Endothelial cell of umbilical vein (primary cell): ENCODE results near the gene SPOP. TPM values are rescaled to one million over a fixed set of nuclear protein-coding genes. Genes with fewer than 3 reads are reported as not detected.

Experiments
- BruUV-seq: library from RNA; stranded (reverse); fragments of 400-500 nt; replicated peaks from 2 replicates; lab custom pipeline; 2021; lab: Mats Ljungman, UMichigan
- CTCF ChIA-PET: fragments of 300-600, 350-600 bp; sonication (Branson Sonifier 250); formaldehyde crosslinking; loops from one replicate; lab custom pipeline; 2021; ENCODE audit warnings: antibody characterized with exemption, inconsistent platforms; lab: Charles Lee
- POLR2A ChIA-PET: fragments of 300-600, 350-600 bp; sonication (Branson Sonifier 250); formaldehyde crosslinking; loops from one replicate; lab custom pipeline; 2021; ENCODE audit warnings: antibody characterized with exemption, inconsistent platforms; lab: Charles Lee
- DNase-seq: peaks from one replicate; pipeline ENCODE4 v3.0.0-alpha.2; 2011; ENCODE audit warnings: low read depth, low spot score
- FAIRE-seq: peaks from 2 replicates; lab custom pipeline; 2011; peaks lifted over from hg19 to GRCh38; lab: Jason Lieb, UNC
- H2AFZ ChIP-seq: 2 replicates; pipeline ENCODE4 v1.6.0; 2012; ENCODE audit warnings: low read depth, low read length, control low read depth, inconsistent platforms
- H3K27ac ChIP-seq: 2 replicates; pipeline ENCODE4 v1.5.1; 2011; ENCODE audit warnings: low read depth, mild to moderate bottlenecking, control low read depth, low read length, moderate library complexity; ENCODE audit not compliant: insufficient read depth
- H3K27me3 ChIP-seq, 2 experiments: 2 replicates each; pipeline versions ENCODE4 v1.6.0 to v1.6.1; 2011; ENCODE audit warnings: low read length in 2 of 2, mixed read lengths in 1 of 2; ENCODE audit not compliant: control insufficient read depth in 2 of 2, insufficient read depth in 2 of 2
- H3K36me3 ChIP-seq, 2 experiments: 2 replicates in 1 of 2; 3 replicates in 1 of 2; pipeline ENCODE4 v1.5.1; 2011; ENCODE audit warnings: low read length in 2 of 2, mild to moderate bottlenecking in 1 of 2, moderate library complexity in 1 of 2; ENCODE audit not compliant: control insufficient read depth in 2 of 2, insufficient read depth in 2 of 2; ENCODE audit errors: extremely low read depth in 1 of 2
- H3K4me1 ChIP-seq: 3 replicates; pipeline ENCODE4 v1.5.1; 2011; ENCODE audit warnings: mild to moderate bottlenecking, low read length; ENCODE audit not compliant: control insufficient read depth, insufficient read depth; ENCODE audit errors: extremely low read depth
- H3K4me2 ChIP-seq: 2 replicates; pipeline ENCODE4 v1.6.1; 2011; ENCODE audit warnings: low read length, control low read depth, mixed read lengths; ENCODE audit not compliant: insufficient read depth
- H3K4me3 ChIP-seq, 3 experiments: fragments of 200-600 bp in 1 of 3; sonication (generic), shearing (Covaris generic) in 1 of 3; replicated peaks in 1 of 3; 2 replicates each; pipeline ENCODE4 v1.5.1; 2011 to 2016; ENCODE audit warnings: control low read depth in 3 of 3, low read length in 3 of 3, mild to moderate bottlenecking in 2 of 3, inconsistent platforms in 1 of 3, low read depth in 1 of 3, moderate library complexity in 1 of 3; ENCODE audit not compliant: insufficient read depth in 1 of 3
- H3K79me2 ChIP-seq: 2 replicates; pipeline ENCODE4 v1.6.0; 2012; ENCODE audit warnings: low read length, inconsistent platforms; ENCODE audit not compliant: control insufficient read depth, insufficient read depth
- H3K9ac ChIP-seq: replicated peaks from 2 replicates; pipeline ENCODE3; 2011; ENCODE audit warnings: low read length, control low read depth; ENCODE audit not compliant: insufficient read depth; ENCODE audit errors: extremely low read depth
- H3K9me1 ChIP-seq: replicated peaks from 3 replicates; pipeline ENCODE4 v1.6.0; 2011; ENCODE audit warnings: mild to moderate bottlenecking, low read length; ENCODE audit not compliant: control insufficient read depth, insufficient read depth; ENCODE audit errors: extremely low read depth
- H3K9me3 ChIP-seq: replicated peaks from 2 replicates; pipeline ENCODE4 v1.5.1; 2012; ENCODE audit warnings: low read length, inconsistent platforms; ENCODE audit not compliant: control insufficient read depth, insufficient read depth
- H4K20me1 ChIP-seq: replicated peaks from 2 replicates; pipeline ENCODE3; 2011; ENCODE audit warnings: mild to moderate bottlenecking, low read length; ENCODE audit not compliant: control insufficient read depth, insufficient read depth; ENCODE audit errors: extremely low read depth
- CTCF ChIP-seq, 2 donors: IDR thresholded peaks; 1 replicate in 1 of 2; 2 replicates in 1 of 2; pipeline ENCODE4 v1.5.1; 2011; ENCODE audit warnings: low read length in 2 of 2, mild to moderate bottlenecking in 2 of 2, moderate library complexity in 2 of 2, control low read depth in 1 of 2, inconsistent platforms in 1 of 2, low read depth in 1 of 2; ENCODE audit not compliant: insufficient read depth in 1 of 2; ENCODE audit errors: extremely low read depth in 1 of 2
- EZH2 ChIP-seq: IDR thresholded peaks from 2 replicates; pipeline ENCODE4 v1.6.1; 2012; ENCODE audit warnings: borderline replicate concordance, low read depth, mild to moderate bottlenecking, moderate library complexity, low read length, inconsistent platforms; ENCODE audit not compliant: severe bottlenecking
- FOS ChIP-seq: IDR thresholded peaks from 2 replicates; pipeline ENCODE4 v1.6.1; 2011; ENCODE audit warnings: mild to moderate bottlenecking, low read length, moderate library complexity, borderline replicate concordance; ENCODE audit not compliant: insufficient read depth
- GATA2 ChIP-seq: IDR thresholded peaks from 2 replicates; pipeline ENCODE4 v1.7.0; 2011; ENCODE audit warnings: low read depth, mild to moderate bottlenecking, moderate library complexity, mixed read lengths, low read length; ENCODE audit not compliant: insufficient read length, insufficient read depth
- JUN ChIP-seq: IDR thresholded peaks from 2 replicates; pipeline ENCODE4 v1.6.1; 2011; ENCODE audit warnings: borderline replicate concordance, low read depth; ENCODE audit not compliant: insufficient read length, insufficient read depth
- MAX ChIP-seq: IDR thresholded peaks from 2 replicates; pipeline ENCODE4 v1.6.1; 2011; ENCODE audit not compliant: insufficient read depth, insufficient read length
- MYC ChIP-seq: IDR thresholded peaks from one replicate; pipeline ENCODE4 v1.6.1; 2011; ENCODE audit warnings: mild to moderate bottlenecking, low read depth, low read length
- POLR2A ChIP-seq: IDR thresholded peaks from 2 replicates; pipeline ENCODE4 v1.6.1; 2012; ENCODE audit warnings: low read depth, mild to moderate bottlenecking, control low read depth, low read length
- POLR2AphosphoS5 ChIP-seq: IDR thresholded peaks from 2 replicates; pipeline ENCODE4 v1.6.1; 2012; ENCODE audit warnings: low read depth, mild to moderate bottlenecking, control low read depth, low read length, moderate library complexity; ENCODE audit not compliant: insufficient read depth
- dilution Hi-C: fragments of 300-500 bp; cut with MboI; formaldehyde crosslinking; loops from one replicate; pipeline ENCODE4 v1.15.0; 2019; ENCODE audit warnings: low sequenced_read_pairs; ENCODE audit not compliant: extremely low pct_ligation_motif_present
- intact Hi-C: fragments of 100-400 bp; cut with micrococcal nuclease; formaldehyde crosslinking; loops from one replicate; pipeline ENCODE4 v1.10.0; 2022
- polyA plus RNA-seq, 4 experiments: library from polyadenylated mRNA; depleted of rRNA in 3 of 4; stranded (reverse) in 3 of 4; unstranded in 1 of 4; fragments of >200 nt; gene quantifications; 2 replicates each; pipeline versions ENCODE4 v1.2.1 to v1.2.3, GENCODE V29; 2011 to 2012; ENCODE audit warnings: missing spikeins in 1 of 4
- total RNA-seq: library from RNA; stranded (reverse); gene quantifications from 2 replicates; pipeline ENCODE4 v1.2.3, GENCODE V29; 2021

SPOP gene
- total and polyA plus RNA-seq, 2 donors (not counting 3 experiments of a cell fraction or from before 2014, with no cell fraction given) = 46.9 to 61.0 TPM

DNA sequence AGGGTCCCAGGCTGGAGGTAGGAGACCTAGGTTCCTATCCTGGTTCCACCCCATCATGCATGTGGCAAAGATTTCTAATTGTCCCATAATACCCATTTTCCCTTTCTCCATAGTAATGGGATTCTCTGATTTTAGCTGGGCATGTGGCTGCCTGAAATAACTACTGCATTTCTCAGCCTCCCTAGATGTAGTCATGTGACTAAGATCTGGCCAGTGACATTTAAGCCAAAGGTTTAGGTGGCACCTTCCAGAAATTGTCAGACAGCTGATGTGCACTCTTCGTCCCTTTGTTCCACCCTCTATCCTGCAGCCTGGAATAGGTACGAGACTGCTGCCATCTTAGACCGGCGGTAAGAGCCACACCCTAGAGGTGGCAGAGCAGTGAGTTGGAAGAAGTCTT lies 94.0 kb downstream of the SPOP start:
- dilution Hi-C loops = no loop called here
- H3K27ac ChIP-seq = no peak overlapping the region
- no peaks in the 10 kb centered on the region for H3K36me3 ChIP-seq
- POLR2A ChIA-PET = no interaction called here
- H3K9me1 ChIP-seq = no peaks in the 10 kb centered on the region
- no TSS peak for BruUV-seq
- CTCF ChIA-PET = interaction anchor here (2.8 kb wide), 1 partner anchor 112 kb away, joined by 10 read pairs; no protein-coding TSS in a partner anchor
- H3K9me3 ChIP-seq = no peaks in the 10 kb centered on the region
- H3K9ac ChIP-seq = no peak overlapping the region
- no peaks in the 10 kb centered on the region for H3K79me2 ChIP-seq
- intact Hi-C loops = no loop called here
- H2AFZ ChIP-seq = no peak overlapping the region
- no peaks in the 10 kb centered on the region for H3K27me3 ChIP-seq
- H3K4me3 ChIP-seq = no peak overlapping the region
- no peak for DNase-seq
- peaks cover 6% of the 10 kb centered on the region for H3K4me1 ChIP-seq
- TF ChIP-seq GATA2 (no peak), POLR2A (no peak), JUN (no peak), CTCF (IDR thresholded peaks at IDR 0.05; ENCODE audit: extremely low read depth in 1 of 2, insufficient read depth in 1 of 2, low read depth in 1 of 2, low read length in 2 of 2) (no peak), MAX (no peak), MYC (no peak), EZH2 (no peak), FOS (no peak), POLR2AphosphoS5 (no peak)
- FAIRE-seq = no peak
- no peaks in the 10 kb centered on the region for H4K20me1 ChIP-seq
- no peak overlapping the region for H3K4me2 ChIP-seq
